NCI-H2029 treated with DMSO at 0.1 percent for 48 hours (cell line): ENCODE measurements around the gene HSFX3.
"Not testable (repeated sequence)": the region's sequence is repeated elsewhere in the genome, so short reads cannot be mapped to it uniquely, and the experiment has no call there.

Experiments
- DNase-seq: peaks from one replicate; lab custom pipeline; 2025; lab: John Stamatoyannopoulos, UW

HSFX3 gene

GRCh38 chrX:149545545-149546543 is 3.9 kb downstream of the HSFX3 start:
- not testable (repeated sequence) for DNase-seq

- DNase-seq = no peak
These were observed 8.1 kb downstream of the HSFX3 start for GRCh38 chrX:149541521-149542047.

GRCh38 chrX:149540621-149541520 is 8.9 kb downstream of the HSFX3 start, which contains the start of gene EOLA1:
Gene EOLA1 (plus strand): TSS chrX:149541012. CDS start chrX:149545631, 4,619 bp downstream.
- DNase-seq = peak; percentile 65

- peak; percentile 65 for DNase-seq
These were observed 9.5 kb downstream of the HSFX3 start for GRCh38 chrX:149540131-149540620.

- peak; percentile 65 for DNase-seq
These were observed 10.2 kb downstream of the HSFX3 start for GRCh38 chrX:149539283-149540130.

GRCh38 chrX:149537474-149537873 is 12.2 kb downstream of the HSFX3 start:
- not testable (repeated sequence) for DNase-seq

GRCh38 chrX:149534926-149535602 is 14.7 kb downstream of the HSFX3 start:
- DNase-seq = not testable (repeated sequence)

GRCh38 chrX:149533999-149534398 is 15.7 kb downstream of the HSFX3 start:
- not testable (repeated sequence) for DNase-seq

- not testable (repeated sequence) for DNase-seq
These were observed 16.9 kb downstream of the HSFX3 start for GRCh38 chrX:149532868-149533267.

- DNase-seq = no peak
These were observed 18.1 kb downstream of the HSFX3 start for GRCh38 chrX:149531599-149531998.

GRCh38 chrX:149528381-149528780 is 21.3 kb downstream of the HSFX3 start:
- no peak for DNase-seq

GRCh38 chrX:149527705-149528104 is 22.0 kb downstream of the HSFX3 start:
- DNase-seq = no peak

- DNase-seq = not testable (repeated sequence)
These were observed 23.2 kb downstream of the HSFX3 start for GRCh38 chrX:149526318-149527033.

GRCh38 chrX:149525903-149526302 is 23.8 kb downstream of the HSFX3 start:
- not testable (repeated sequence) for DNase-seq

GRCh38 chrX:149525389-149525788 is 24.3 kb downstream of the HSFX3 start:
- DNase-seq = not testable (repeated sequence)

GRCh38 chrX:149522916-149523315 is 26.8 kb downstream of the HSFX3 start:
- DNase-seq = no peak

- DNase-seq = no peak
These were observed 28.3 kb downstream of the HSFX3 start for GRCh38 chrX:149521438-149521837.

- not testable (repeated sequence) for DNase-seq
These were observed 29.0 kb downstream of the HSFX3 start for GRCh38 chrX:149520636-149521277.

- no peak for DNase-seq
These were observed 31.5 kb downstream of the HSFX3 start for GRCh38 chrX:149518236-149518635.
